Medulla oblongata (tissue), 1 donor: ENCODE measurements around the gene STARD10.

ENCODE experiments used
- DNase-seq: peaks from one replicate; pipeline ENCODE4 v3.0.0-alpha.2; 2015; ENCODE audit errors: extremely low spot score

The STARD10 gene

GRCh38 chr11:72707032-72707431, 86.8 kb downstream of the STARD10 start:
- DNase-seq = no peak

GRCh38 chr11:72706579-72706978, 87.3 kb downstream of the STARD10 start:
- DNase-seq = no peak

GRCh38 chr11:72705442-72706365, 88.1 kb downstream of the STARD10 start:
- DNase-seq = no peak

- no peak for DNase-seq
Measured at GRCh38 chr11:72704783-72705265, 89.0 kb downstream of the STARD10 start.
